K562 (cell line): ENCODE results near the gene CTF1. TPM values are rescaled to one million over a fixed set of nuclear protein-coding genes. Genes with fewer than 3 reads are reported as not detected.

ENCODE experiments used
- ADNP ChIP-seq: fragments of 200-800 bp; sonication (Bioruptor generic); IDR thresholded peaks from 2 replicates; pipeline ENCODE4 v1.6.1; 2016; ENCODE audit warnings: missing genetic modification characterization, missing compliant biosample characterization
- FOSL1 ChIP-seq: fragments of 200-800 bp; sonication (Bioruptor generic); conservative IDR thresholded peaks from 2 replicates; pipeline ENCODE4 v1.6.1; 2016; ENCODE audit warnings: missing genetic modification characterization, missing compliant biosample characterization
- FOXP1 ChIP-seq: sonication (generic); formaldehyde crosslinking; IDR thresholded peaks from 2 replicates; pipeline ENCODE4 v1.8.0; 2022; ENCODE audit warnings: mild to moderate bottlenecking, missing genetic modification reagents
- GABPA ChIP-seq: fragments of 200-800 bp; sonication (Bioruptor generic); conservative IDR thresholded peaks from 2 replicates; pipeline ENCODE4 v1.6.1; 2016; ENCODE audit warnings: low read depth, missing genetic modification characterization, missing compliant biosample characterization
- JUN ChIP-seq, 2 experiments: sonication (generic) in 1 of 2; formaldehyde crosslinking in 1 of 2; IDR thresholded peaks; 2 replicates each; pipeline versions ENCODE4 v1.6.1 to v1.8.0; 2012 to 2022; ENCODE audit warnings: borderline replicate concordance in 2 of 2, mild to moderate bottlenecking in 2 of 2, improper control_type of control experiment in 1 of 2, low read depth in 1 of 2, low read length in 1 of 2, missing genetic modification reagents in 1 of 2
- NRF1 ChIP-seq, 2 experiments: fragments of 450-650 bp; IDR thresholded peaks in 1 of 2; conservative IDR thresholded peaks in 1 of 2; 2 replicates each; pipeline ENCODE4 v1.6.1; 2014; ENCODE audit warnings: mild to moderate bottlenecking in 2 of 2
- POLR3A ChIP-seq: IDR thresholded peaks from 2 replicates; pipeline ENCODE4 v1.6.1; 2011; ENCODE audit warnings: borderline replicate concordance, mild to moderate bottlenecking, moderate library complexity; ENCODE audit not compliant: insufficient read length, insufficient read depth; ENCODE audit errors: extremely low read depth
- RAD21 ChIP-seq, 2 experiments: fragments of 250-450 bp in 1 of 2; fragments of 450-650 bp in 1 of 2; sonication (Bioruptor Pico) in 1 of 2; formaldehyde crosslinking in 1 of 2; IDR thresholded peaks in 1 of 2; conservative IDR thresholded peaks in 1 of 2; 2 replicates each; pipeline versions ENCODE4 v1.4.0 to v1.8.0; 2020 to 2022; ENCODE audit warnings: mild to moderate bottlenecking in 2 of 2, moderate library complexity in 1 of 2
- SOX6 ChIP-seq: fragments of 450-650 bp; IDR thresholded peaks from 2 replicates; pipeline ENCODE4 v1.6.1; 2014; ENCODE audit warnings: mild to moderate bottlenecking
- TAF7 ChIP-seq: fragments of 450-650 bp; IDR thresholded peaks from 2 replicates; pipeline ENCODE4 v1.6.1; 2016; ENCODE audit warnings: missing genetic modification characterization, missing compliant biosample characterization
- YY1 ChIP-seq, 3 experiments: IDR thresholded peaks; 2 replicates each; pipeline ENCODE4 v1.6.1; 2011; ENCODE audit warnings: low read length in 2 of 3, mild to moderate bottlenecking in 2 of 3, moderate library complexity in 2 of 3, borderline replicate concordance in 1 of 3, control low read depth in 1 of 3, low read depth in 1 of 3; ENCODE audit not compliant: insufficient read depth in 3 of 3, insufficient replicate concordance in 2 of 3, control insufficient read depth in 1 of 3, insufficient read length in 1 of 3; ENCODE audit errors: extremely low read depth in 1 of 3
- ZNF174 ChIP-seq: fragments of 250-450 bp; sonication (Bioruptor Pico); IDR thresholded peaks from 2 replicates; pipeline ENCODE4 v1.4.0; 2020; ENCODE audit warnings: mild to moderate bottlenecking
- ZNF431 ChIP-seq: sonication (generic); formaldehyde crosslinking; IDR thresholded peaks from 2 replicates; pipeline ENCODE4 v1.8.0; 2022; ENCODE audit warnings: mild to moderate bottlenecking, missing genetic modification reagents
- polyA plus RNA-seq, 8 experiments: library from polyadenylated mRNA; depleted of rRNA in 4 of 8; stranded (reverse) in 5 of 8; unstranded in 3 of 8; fragments of >200 nt; fragmentation: Nextera tagmentation in 2 of 8; fragmentation: Illumina TruSeq in 1 of 8; extraction: Ambion mirVana in 2 of 8; extraction: Trizol in 1 of 8; gene quantifications; 2 replicates each; pipeline versions ENCODE4 v1.2.1 to v1.2.3, GENCODE V29; 2011 to 2014; ENCODE audit warnings: inconsistent platforms in 1 of 8, missing spikeins in 1 of 8
- total RNA-seq, 7 experiments: library from RNA; depleted of rRNA in 6 of 7; stranded (reverse); fragments of >200 nt in 6 of 7; fragmentation: Illumina TruSeq in 2 of 7; extraction: Trizol in 2 of 7; gene quantifications; 2 replicates each; pipeline versions ENCODE4 v1.2.1 to v1.2.3, GENCODE V29; 2011 to 2021; ENCODE audit warnings: low replicate concordance in 1 of 7
- TF ChIP-seq, protein P1 (sequence below): fragments of 450-650 bp; IDR thresholded peaks from 2 replicates; pipeline ENCODE4 v1.6.1; 2016; ENCODE audit warnings: mild to moderate bottlenecking, moderate library complexity

CTF1 gene
- total and polyA plus RNA-seq, 9 of the 15 experiments (the other 6 are each of a cell fraction or from before 2014, with no cell fraction given): 0.24 to 2.5 (median 0.44) TPM

DNA sequence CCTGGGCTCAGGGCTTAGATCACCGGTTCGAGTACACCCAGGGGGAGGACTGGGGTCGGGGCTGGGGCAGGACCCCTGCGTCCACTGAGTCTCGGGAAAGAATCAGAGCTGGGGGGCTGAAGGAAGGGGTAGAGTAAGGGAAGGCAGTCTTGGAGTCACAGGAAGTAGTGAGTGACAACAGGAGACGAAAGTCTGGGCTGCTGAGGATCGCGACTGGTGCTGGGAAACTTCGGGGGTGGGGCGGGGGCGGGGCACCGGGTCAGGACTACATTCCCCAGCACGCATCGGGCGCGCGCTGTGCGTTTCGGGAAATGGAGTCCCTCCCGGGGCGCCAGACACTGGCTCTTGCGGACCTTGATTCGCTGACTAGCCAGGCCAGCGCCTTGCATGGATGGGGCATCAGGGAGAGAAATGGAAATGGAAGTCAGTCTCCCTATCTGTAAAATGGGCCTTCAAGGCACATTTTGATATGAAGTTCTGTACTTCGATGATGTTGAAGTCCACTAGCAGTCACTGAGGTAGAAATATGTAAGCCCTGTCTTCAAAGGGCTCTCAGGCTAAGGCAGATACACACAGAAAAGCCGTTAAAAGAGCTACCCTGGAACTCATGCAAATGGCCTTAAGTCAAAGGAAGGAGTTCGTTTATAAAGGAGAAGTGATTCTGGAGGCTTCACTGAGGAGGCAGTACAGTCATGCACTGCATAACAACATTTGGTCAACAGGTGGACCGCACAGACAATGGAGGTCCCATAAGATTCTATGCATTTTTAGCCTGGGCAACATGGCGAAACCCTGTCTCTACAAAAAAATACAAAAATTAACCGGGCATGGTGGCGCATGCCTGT lies 697 bp downstream of the CTF1 start (continued):
- TF ChIP-seq GABPA (tag) (peak; percentile 69; the same call in 1 of the 2 replicates), NRF1 (conservative IDR thresholded peaks at IDR 0.05 in 1 of 2, IDR thresholded peaks at IDR 0.05 in 1 of 2) (peak; percentile 31 to 36; a peak in 3 of 4 replicates), FOSL1 (tag) (no peak), TAF7 (tag) (peak; percentile 36; the same call in 1 of the 2 replicates), RAD21 (CRISPR knock-in tag; conservative IDR thresholded peaks at IDR 0.05 in 1 of 2, IDR thresholded peaks at IDR 0.05 in 1 of 2) (no peak), ZNF431 (CRISPR knock-in tag) (no peak), JUN (IDR thresholded peaks at IDR 0.05; ENCODE audit: borderline replicate concordance, low read depth, low read length) (no peak), JUN (CRISPR knock-in tag; IDR thresholded peaks at IDR 0.05; ENCODE audit: borderline replicate concordance) (no peak), SOX6 (no peak), POLR3A (no peak), YY1 (IDR thresholded peaks at IDR 0.05; ENCODE audit: borderline replicate concordance in 1 of 3, control insufficient read depth in 1 of 3, extremely low read depth in 1 of 3, insufficient read depth in 3 of 3, insufficient read length in 1 of 3, insufficient replicate concordance in 2 of 3, low read depth in 1 of 3, low read length in 2 of 3) (peak in 2 of 3 experiments; percentile 57 to 67), FOXP1 (CRISPR knock-in tag) (no peak), ADNP (no peak), ZNF174 (CRISPR knock-in tag) (no peak)
- TF ChIP-seq, protein P1, sequence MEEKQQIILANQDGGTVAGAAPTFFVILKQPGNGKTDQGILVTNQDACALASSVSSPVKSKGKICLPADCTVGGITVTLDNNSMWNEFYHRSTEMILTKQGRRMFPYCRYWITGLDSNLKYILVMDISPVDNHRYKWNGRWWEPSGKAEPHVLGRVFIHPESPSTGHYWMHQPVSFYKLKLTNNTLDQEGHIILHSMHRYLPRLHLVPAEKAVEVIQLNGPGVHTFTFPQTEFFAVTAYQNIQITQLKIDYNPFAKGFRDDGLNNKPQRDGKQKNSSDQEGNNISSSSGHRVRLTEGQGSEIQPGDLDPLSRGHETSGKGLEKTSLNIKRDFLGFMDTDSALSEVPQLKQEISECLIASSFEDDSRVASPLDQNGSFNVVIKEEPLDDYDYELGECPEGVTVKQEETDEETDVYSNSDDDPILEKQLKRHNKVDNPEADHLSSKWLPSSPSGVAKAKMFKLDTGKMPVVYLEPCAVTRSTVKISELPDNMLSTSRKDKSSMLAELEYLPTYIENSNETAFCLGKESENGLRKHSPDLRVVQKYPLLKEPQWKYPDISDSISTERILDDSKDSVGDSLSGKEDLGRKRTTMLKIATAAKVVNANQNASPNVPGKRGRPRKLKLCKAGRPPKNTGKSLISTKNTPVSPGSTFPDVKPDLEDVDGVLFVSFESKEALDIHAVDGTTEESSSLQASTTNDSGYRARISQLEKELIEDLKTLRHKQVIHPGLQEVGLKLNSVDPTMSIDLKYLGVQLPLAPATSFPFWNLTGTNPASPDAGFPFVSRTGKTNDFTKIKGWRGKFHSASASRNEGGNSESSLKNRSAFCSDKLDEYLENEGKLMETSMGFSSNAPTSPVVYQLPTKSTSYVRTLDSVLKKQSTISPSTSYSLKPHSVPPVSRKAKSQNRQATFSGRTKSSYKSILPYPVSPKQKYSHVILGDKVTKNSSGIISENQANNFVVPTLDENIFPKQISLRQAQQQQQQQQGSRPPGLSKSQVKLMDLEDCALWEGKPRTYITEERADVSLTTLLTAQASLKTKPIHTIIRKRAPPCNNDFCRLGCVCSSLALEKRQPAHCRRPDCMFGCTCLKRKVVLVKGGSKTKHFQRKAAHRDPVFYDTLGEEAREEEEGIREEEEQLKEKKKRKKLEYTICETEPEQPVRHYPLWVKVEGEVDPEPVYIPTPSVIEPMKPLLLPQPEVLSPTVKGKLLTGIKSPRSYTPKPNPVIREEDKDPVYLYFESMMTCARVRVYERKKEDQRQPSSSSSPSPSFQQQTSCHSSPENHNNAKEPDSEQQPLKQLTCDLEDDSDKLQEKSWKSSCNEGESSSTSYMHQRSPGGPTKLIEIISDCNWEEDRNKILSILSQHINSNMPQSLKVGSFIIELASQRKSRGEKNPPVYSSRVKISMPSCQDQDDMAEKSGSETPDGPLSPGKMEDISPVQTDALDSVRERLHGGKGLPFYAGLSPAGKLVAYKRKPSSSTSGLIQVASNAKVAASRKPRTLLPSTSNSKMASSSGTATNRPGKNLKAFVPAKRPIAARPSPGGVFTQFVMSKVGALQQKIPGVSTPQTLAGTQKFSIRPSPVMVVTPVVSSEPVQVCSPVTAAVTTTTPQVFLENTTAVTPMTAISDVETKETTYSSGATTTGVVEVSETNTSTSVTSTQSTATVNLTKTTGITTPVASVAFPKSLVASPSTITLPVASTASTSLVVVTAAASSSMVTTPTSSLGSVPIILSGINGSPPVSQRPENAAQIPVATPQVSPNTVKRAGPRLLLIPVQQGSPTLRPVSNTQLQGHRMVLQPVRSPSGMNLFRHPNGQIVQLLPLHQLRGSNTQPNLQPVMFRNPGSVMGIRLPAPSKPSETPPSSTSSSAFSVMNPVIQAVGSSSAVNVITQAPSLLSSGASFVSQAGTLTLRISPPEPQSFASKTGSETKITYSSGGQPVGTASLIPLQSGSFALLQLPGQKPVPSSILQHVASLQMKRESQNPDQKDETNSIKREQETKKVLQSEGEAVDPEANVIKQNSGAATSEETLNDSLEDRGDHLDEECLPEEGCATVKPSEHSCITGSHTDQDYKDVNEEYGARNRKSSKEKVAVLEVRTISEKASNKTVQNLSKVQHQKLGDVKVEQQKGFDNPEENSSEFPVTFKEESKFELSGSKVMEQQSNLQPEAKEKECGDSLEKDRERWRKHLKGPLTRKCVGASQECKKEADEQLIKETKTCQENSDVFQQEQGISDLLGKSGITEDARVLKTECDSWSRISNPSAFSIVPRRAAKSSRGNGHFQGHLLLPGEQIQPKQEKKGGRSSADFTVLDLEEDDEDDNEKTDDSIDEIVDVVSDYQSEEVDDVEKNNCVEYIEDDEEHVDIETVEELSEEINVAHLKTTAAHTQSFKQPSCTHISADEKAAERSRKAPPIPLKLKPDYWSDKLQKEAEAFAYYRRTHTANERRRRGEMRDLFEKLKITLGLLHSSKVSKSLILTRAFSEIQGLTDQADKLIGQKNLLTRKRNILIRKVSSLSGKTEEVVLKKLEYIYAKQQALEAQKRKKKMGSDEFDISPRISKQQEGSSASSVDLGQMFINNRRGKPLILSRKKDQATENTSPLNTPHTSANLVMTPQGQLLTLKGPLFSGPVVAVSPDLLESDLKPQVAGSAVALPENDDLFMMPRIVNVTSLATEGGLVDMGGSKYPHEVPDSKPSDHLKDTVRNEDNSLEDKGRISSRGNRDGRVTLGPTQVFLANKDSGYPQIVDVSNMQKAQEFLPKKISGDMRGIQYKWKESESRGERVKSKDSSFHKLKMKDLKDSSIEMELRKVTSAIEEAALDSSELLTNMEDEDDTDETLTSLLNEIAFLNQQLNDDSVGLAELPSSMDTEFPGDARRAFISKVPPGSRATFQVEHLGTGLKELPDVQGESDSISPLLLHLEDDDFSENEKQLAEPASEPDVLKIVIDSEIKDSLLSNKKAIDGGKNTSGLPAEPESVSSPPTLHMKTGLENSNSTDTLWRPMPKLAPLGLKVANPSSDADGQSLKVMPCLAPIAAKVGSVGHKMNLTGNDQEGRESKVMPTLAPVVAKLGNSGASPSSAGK: no peak
